ENCODE measurements around the gene TMEM204.

- TF ChIP-seq CTCF (IDR thresholded peaks at IDR 0.05; ENCODE audit: poor library complexity, severe bottlenecking) (no peak), EZH2 (IDR thresholded peaks at IDR 0.05; ENCODE audit: borderline replicate concordance, insufficient read depth, low read length, poor library complexity, severe bottlenecking) (no peak), TAF1 (IDR thresholded peaks at IDR 0.05; ENCODE audit: low read depth) (no peak), EP300 (conservative IDR thresholded peaks at IDR 0.05; ENCODE audit: poor library complexity, severe bottlenecking) (no peak), REST (IDR thresholded peaks at IDR 0.05; ENCODE audit: borderline replicate concordance) (no peak), POLR2AphosphoS5 (IDR thresholded peaks at IDR 0.05) (no peak), MXI1 (conservative IDR thresholded peaks at IDR 0.05; ENCODE audit: poor library complexity, severe bottlenecking) (no peak), SMC3 (conservative IDR thresholded peaks at IDR 0.05; ENCODE audit: poor library complexity) (no peak), RAD21 (conservative IDR thresholded peaks at IDR 0.05) (no peak)
These were observed 59.0 kb downstream of the TMEM204 start for GRCh38 chr16:1592446-1592845.

All from neural cell (in vitro differentiated cells).